Activated CD4-positive, alpha-beta T cell treated with anti-CD3 and anti-CD28 coated beads, Interleukin-2, amount 10 ng/mL, durations not matched to agents 7 days and 5 days (primary cell): ENCODE measurements around the gene FOXRED2. TPM values are rescaled to one million over a fixed set of nuclear protein-coding genes. Genes with fewer than 3 reads are reported as not detected.

ENCODE experiments used
- CTCF ChIA-PET: fragments of 350-600 bp; sonication (Branson Sonifier 250); formaldehyde crosslinking; loops from one replicate; lab custom pipeline; 2021; ENCODE audit warnings: antibody characterized with exemption; lab: Charles Lee
- POLR2A ChIA-PET: fragments of 350-600 bp; sonication (Branson Sonifier 250); formaldehyde crosslinking; loops from one replicate; lab custom pipeline; 2021; ENCODE audit warnings: antibody characterized with exemption; lab: Charles Lee
- DNase-seq: peaks from one replicate; pipeline ENCODE4 v3.0.0-alpha.2; 2020
- H3K27ac Mint-ChIP-seq: one replicate; pipeline ENCODE4 v1.8.0; 2021; ENCODE audit warnings: mild to moderate bottlenecking, moderate library complexity, mixed read lengths
- H3K27me3 Mint-ChIP-seq: one replicate; pipeline ENCODE4 v1.8.0; 2021; ENCODE audit warnings: mixed read lengths
- H3K36me3 Mint-ChIP-seq: one replicate; pipeline ENCODE4 v1.8.0; 2021; ENCODE audit warnings: low read depth, mixed read lengths
- H3K4me1 Mint-ChIP-seq: one replicate; pipeline ENCODE4 v1.8.0; 2021; ENCODE audit warnings: mixed read lengths
- H3K4me3 Mint-ChIP-seq: one replicate; pipeline ENCODE4 v1.8.0; 2021; ENCODE audit warnings: mild to moderate bottlenecking, moderate library complexity, mixed read lengths
- H3K9me3 Mint-ChIP-seq: one replicate; pipeline ENCODE4 v1.8.0; 2021; ENCODE audit warnings: mixed read lengths
- total RNA-seq, 2 experiments: library from RNA; stranded (reverse); gene quantifications; one replicate each; pipeline ENCODE4 v1.2.3, GENCODE V29; 2021

Gene FOXRED2
- total RNA-seq, 2 experiments from 2014 or later, result 14.3 to 17.1 TPM

GRCh38 chr22:36466258-36466657 is 40.6 kb downstream of the FOXRED2 start:
- no peaks in the 10 kb centered on the region for H3K27me3 Mint-ChIP-seq
- ChIA-PET POLR2A (no interaction called here), CTCF (interaction anchor here (0.7 to 1.7 kb wide), 6 partner anchors 9 to 311 kb away, joined by 3 to 6 read pairs (median 3); no protein-coding TSS in a partner anchor)
- H3K9me3 Mint-ChIP-seq, result no peaks in the 10 kb centered on the region
- H3K36me3 Mint-ChIP-seq, result peaks cover 12% of the 10 kb centered on the region
- DNase-seq, result no peak
- no peak overlapping the region for H3K27ac Mint-ChIP-seq
- peaks cover 39% of the 10 kb centered on the region for H3K4me1 Mint-ChIP-seq
- H3K4me3 Mint-ChIP-seq, result no peak overlapping the region

GRCh38 chr22:36465232-36466021 is 41.4 kb downstream of the FOXRED2 start:
- Mint-ChIP-seq H3K4me3 (no peak overlapping the region), H3K9me3 (no peaks in the 10 kb centered on the region), H3K27ac (no peak overlapping the region), H3K36me3 (peaks cover 12% of the 10 kb centered on the region), H3K4me1 (peaks cover 36% of the 10 kb centered on the region), H3K27me3 (no peaks in the 10 kb centered on the region)
- no peak for DNase-seq
- POLR2A ChIA-PET, result no interaction called here
- CTCF ChIA-PET, result interaction anchor here (1.1 to 1.7 kb wide), 4 partner anchors 9 to 182 kb away, joined by 3 to 6 read pairs (median 4); no protein-coding TSS in a partner anchor

GRCh38 chr22:36464715-36465231 is 42.1 kb downstream of the FOXRED2 start:
- Mint-ChIP-seq H3K4me3 (no peak overlapping the region), H3K27me3 (no peaks in the 10 kb centered on the region), H3K36me3 (peaks cover 12% of the 10 kb centered on the region), H3K9me3 (no peaks in the 10 kb centered on the region), H3K4me1 (peaks cover 29% of the 10 kb centered on the region), H3K27ac (no peak overlapping the region)
- no peak for DNase-seq
- ChIA-PET CTCF (no interaction called here), POLR2A (no interaction called here)

GRCh38 chr22:36463783-36464184 is 43.1 kb downstream of the FOXRED2 start:
- Mint-ChIP-seq H3K4me1 (peaks cover 25% of the 10 kb centered on the region), H3K9me3 (no peaks in the 10 kb centered on the region), H3K4me3 (no peak overlapping the region), H3K27ac (no peak overlapping the region), H3K36me3 (peaks cover 12% of the 10 kb centered on the region), H3K27me3 (no peaks in the 10 kb centered on the region)
- ChIA-PET CTCF (interaction anchor here (0.9 to 1.3 kb wide), 2 partner anchors 65 to 163 kb away, joined by 3 read pairs; no protein-coding TSS in a partner anchor), POLR2A (no interaction called here)
- no peak for DNase-seq

- Mint-ChIP-seq H3K27me3 (no peaks in the 10 kb centered on the region), H3K9me3 (no peaks in the 10 kb centered on the region), H3K27ac (no peak overlapping the region), H3K36me3 (peaks cover 8% of the 10 kb centered on the region), H3K4me1 (peaks cover 23% of the 10 kb centered on the region), H3K4me3 (no peak overlapping the region)
- ChIA-PET POLR2A (no interaction called here), CTCF (interaction anchor here (0.8 kb wide), 1 partner anchor 15 kb away, joined by 3 read pairs; no protein-coding TSS in a partner anchor)
- no peak for DNase-seq
These were observed 44.9 kb downstream of the FOXRED2 start for GRCh38 chr22:36461665-36462649.

GRCh38 chr22:36460202-36460601 is 46.6 kb downstream of the FOXRED2 start:
- ChIA-PET CTCF (interaction anchor here (1.0 to 2.9 kb wide), 2 partner anchors 8 to 10 kb away, joined by 4 to 11 read pairs; no protein-coding TSS in a partner anchor), POLR2A (no interaction called here)
- Mint-ChIP-seq H3K9me3 (no peaks in the 10 kb centered on the region), H3K27me3 (no peaks in the 10 kb centered on the region), H3K4me1 (peaks cover 25% of the 10 kb centered on the region), H3K36me3 (no peaks in the 10 kb centered on the region), H3K27ac (peak overlapping the region; percentile 2), H3K4me3 (no peak overlapping the region)
- no peak for DNase-seq

GRCh38 chr22:36457688-36458450 is 49.0 kb downstream of the FOXRED2 start:
- H3K36me3 Mint-ChIP-seq, result no peaks in the 10 kb centered on the region
- no peaks in the 10 kb centered on the region for H3K9me3 Mint-ChIP-seq
- CTCF ChIA-PET, result interaction anchor here (0.6 to 2.9 kb wide), 10 partner anchors 8 to 157 kb away, joined by 3 to 11 read pairs (median 4); no protein-coding TSS in a partner anchor
- no peak overlapping the region for H3K27ac Mint-ChIP-seq
- POLR2A ChIA-PET, result no interaction called here
- no peak for DNase-seq
- peaks cover 36% of the 10 kb centered on the region for H3K4me1 Mint-ChIP-seq
- H3K4me3 Mint-ChIP-seq, result no peak overlapping the region
- H3K27me3 Mint-ChIP-seq, result no peaks in the 10 kb centered on the region

- ChIA-PET POLR2A (no interaction called here), CTCF (interaction anchor here (1.1 to 2.0 kb wide), 8 partner anchors 10 to 155 kb away, joined by 3 to 11 read pairs (median 4); no protein-coding TSS in a partner anchor)
- peak overlapping the region; percentile 83 for H3K27ac Mint-ChIP-seq
- H3K9me3 Mint-ChIP-seq, result no peaks in the 10 kb centered on the region
- no peak overlapping the region for H3K4me3 Mint-ChIP-seq
- H3K27me3 Mint-ChIP-seq, result no peaks in the 10 kb centered on the region
- H3K36me3 Mint-ChIP-seq, result no peaks in the 10 kb centered on the region
- no peak for DNase-seq
- H3K4me1 Mint-ChIP-seq, result peaks cover 50% of the 10 kb centered on the region
These were observed 50.4 kb downstream of the FOXRED2 start for GRCh38 chr22:36456464-36456845.

GRCh38 chr22:36455571-36456463 is 51.0 kb downstream of the FOXRED2 start:
- ChIA-PET POLR2A (interaction anchor here (0.6 to 1.6 kb wide), 2 partner anchors 68 to 91 kb away, joined by 3 read pairs; partner anchors contain the start of gene MYH9), CTCF (interaction anchor here (0.8 to 2.1 kb wide), 14 partner anchors 10 to 154 kb away, joined by 3 to 11 read pairs (median 4); partner anchors contain the start of gene MYH9)
- Mint-ChIP-seq H3K27ac (peak overlapping the region; percentile 83), H3K4me3 (peak overlapping the region; percentile 75), H3K9me3 (no peaks in the 10 kb centered on the region), H3K4me1 (peaks cover 56% of the 10 kb centered on the region), H3K27me3 (no peaks in the 10 kb centered on the region), H3K36me3 (no peaks in the 10 kb centered on the region)
- DNase-seq, result no peak

- Mint-ChIP-seq H3K9me3 (no peaks in the 10 kb centered on the region), H3K27ac (peak overlapping the region; percentile 90), H3K36me3 (no peaks in the 10 kb centered on the region), H3K4me3 (peak overlapping the region; percentile 75), H3K27me3 (no peaks in the 10 kb centered on the region), H3K4me1 (peaks cover 59% of the 10 kb centered on the region)
- ChIA-PET CTCF (interaction anchor here (0.8 to 2.1 kb wide), 11 partner anchors 10 to 153 kb away, joined by 3 to 11 read pairs (median 3); partner anchors contain the start of gene MYH9), POLR2A (interaction anchor here (0.6 to 1.6 kb wide), 2 partner anchors 67 to 90 kb away, joined by 3 read pairs; partner anchors contain the start of gene MYH9)
- peak; percentile 96 for DNase-seq
These were observed 51.8 kb downstream of the FOXRED2 start for GRCh38 chr22:36454916-36455570.
